ENCODE results near the gene CBR1.

Gene CBR1

DNA sequence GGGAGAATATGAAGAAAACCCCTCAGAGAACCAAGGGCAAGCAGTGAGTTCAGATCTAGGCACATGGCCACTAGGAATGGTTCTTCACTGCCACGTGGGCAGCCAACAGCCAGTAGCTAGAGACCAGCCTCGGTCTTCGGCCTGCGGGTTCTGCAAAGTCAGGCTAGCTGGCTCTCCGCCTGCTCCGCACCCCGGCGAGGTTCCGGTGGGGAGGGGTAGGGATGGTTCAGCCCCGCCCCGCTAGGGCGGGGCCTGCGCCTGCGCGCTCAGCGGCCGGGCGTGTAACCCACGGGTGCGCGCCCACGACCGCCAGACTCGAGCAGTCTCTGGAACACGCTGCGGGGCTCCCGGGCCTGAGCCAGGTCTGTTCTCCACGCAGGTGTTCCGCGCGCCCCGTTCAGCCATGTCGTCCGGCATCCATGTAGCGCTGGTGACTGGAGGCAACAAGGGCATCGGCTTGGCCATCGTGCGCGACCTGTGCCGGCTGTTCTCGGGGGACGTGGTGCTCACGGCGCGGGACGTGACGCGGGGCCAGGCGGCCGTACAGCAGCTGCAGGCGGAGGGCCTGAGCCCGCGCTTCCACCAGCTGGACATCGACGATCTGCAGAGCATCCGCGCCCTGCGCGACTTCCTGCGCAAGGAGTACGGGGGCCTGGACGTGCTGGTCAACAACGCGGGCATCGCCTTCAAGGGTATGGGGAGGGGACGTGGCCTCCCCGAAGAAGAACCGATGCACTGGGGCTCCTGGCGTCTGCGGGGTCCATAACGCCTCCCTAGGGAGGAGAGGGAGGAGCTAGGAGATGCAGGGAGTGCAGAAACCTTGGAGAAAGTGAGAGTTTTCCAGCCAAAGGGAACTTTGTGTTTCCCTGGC is at the start of gene CBR1:
Gene CBR1, plus strand, starts transcription at position 312 of the 871 bp plus-strand sequence. Its CDS starts 92 bp downstream, at position 404.
- H3K4me3 ChIP-seq (ENCODE audit: low read length) = peak within 1 kb of the TSS; percentile 89
- H3K27me3 ChIP-seq (ENCODE audit: control insufficient read depth, insufficient read depth, low read length) = no peaks in the 10 kb centered on the region
- no peaks in the 10 kb centered on the region for H3K36me3 ChIP-seq (ENCODE audit: control insufficient read depth, insufficient read depth, low read length)
- H3K9ac ChIP-seq (ENCODE audit: low read length) = peak within 1 kb of the TSS; percentile 69
- H3K4me1 ChIP-seq (ENCODE audit: control insufficient read depth, insufficient read depth, low read length) = peaks cover 25% of the 10 kb centered on the region
- no peaks in the 10 kb centered on the region for H3K9me3 ChIP-seq (ENCODE audit: control insufficient read depth, low read length)

DNA sequence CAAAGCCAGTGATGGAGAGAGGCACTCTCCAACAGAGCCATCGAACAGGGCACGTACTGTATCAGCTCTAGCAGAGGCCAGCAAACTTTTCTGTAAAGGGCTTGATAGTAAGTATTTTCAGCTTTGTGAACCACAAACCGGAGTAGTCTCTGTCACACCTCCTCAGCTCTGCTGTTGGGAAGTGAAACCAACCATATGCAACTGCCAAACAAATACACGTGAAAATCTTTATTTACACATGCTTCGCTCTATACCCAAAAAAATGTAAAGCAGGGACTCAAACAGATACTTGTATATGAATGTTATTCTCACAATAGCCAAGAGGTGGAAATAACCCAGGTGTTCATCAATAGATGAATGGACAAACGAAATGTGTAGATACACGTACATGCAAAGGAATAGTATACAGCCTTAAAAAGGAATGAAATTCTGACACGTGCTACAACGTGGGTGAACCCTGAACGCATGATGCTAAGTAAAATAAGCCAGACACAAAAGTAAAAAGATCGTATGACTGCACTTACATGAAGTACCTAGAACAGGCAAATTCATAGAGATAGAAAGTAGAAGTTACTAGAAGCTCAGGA is 48.5 kb upstream of the CBR1 start:
- no peaks in the 10 kb centered on the region for H3K4me1 ChIP-seq (ENCODE audit: control insufficient read depth, insufficient read depth, low read length)
- H3K4me3 ChIP-seq (ENCODE audit: low read length) = no peak overlapping the region
- no peaks in the 10 kb centered on the region for H3K9me3 ChIP-seq (ENCODE audit: control insufficient read depth, low read length)
- no peak overlapping the region for H3K9ac ChIP-seq (ENCODE audit: low read length)
- H3K36me3 ChIP-seq (ENCODE audit: control insufficient read depth, insufficient read depth, low read length) = no peaks in the 10 kb centered on the region
- H3K27me3 ChIP-seq (ENCODE audit: control insufficient read depth, insufficient read depth, low read length) = no peaks in the 10 kb centered on the region

DNA sequence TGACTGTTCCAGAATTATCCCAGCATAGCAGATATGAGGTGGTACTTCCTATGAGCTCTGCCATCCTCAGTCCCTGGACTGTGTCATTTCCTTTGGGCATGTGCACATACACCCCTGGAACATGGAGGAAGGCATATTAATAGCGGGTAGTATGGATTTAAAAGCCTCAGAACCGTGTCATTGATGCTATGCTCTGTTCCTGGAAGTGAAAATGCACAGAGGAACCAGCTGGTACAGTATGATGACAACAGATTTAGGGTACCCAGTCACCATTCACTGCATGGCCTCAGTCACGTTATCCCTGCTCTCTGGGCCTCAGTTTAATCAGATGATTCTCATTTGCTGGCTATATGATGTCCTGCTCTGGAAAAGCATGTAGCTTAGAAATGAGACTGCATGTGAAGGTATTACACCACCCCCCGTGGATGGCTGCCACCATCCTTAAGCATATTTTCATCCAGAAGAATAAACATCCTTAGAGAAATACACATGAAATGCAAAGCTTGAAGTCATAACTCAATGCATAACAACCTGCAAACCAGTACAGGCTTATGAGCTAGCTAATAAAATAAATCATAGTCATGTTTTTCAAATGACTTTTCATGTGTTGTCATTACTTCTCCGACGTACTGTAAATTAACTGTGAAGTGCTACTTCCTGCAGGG is 47.3 kb upstream of the CBR1 start:
- Histone ChIP-seq H3K9ac (ENCODE audit: low read length) (no peak overlapping the region), H3K9me3 (ENCODE audit: control insufficient read depth, low read length) (no peaks in the 10 kb centered on the region), H3K36me3 (ENCODE audit: control insufficient read depth, insufficient read depth, low read length) (no peaks in the 10 kb centered on the region), H3K4me3 (ENCODE audit: low read length) (no peak overlapping the region), H3K27me3 (ENCODE audit: control insufficient read depth, insufficient read depth, low read length) (no peaks in the 10 kb centered on the region), H3K4me1 (ENCODE audit: control insufficient read depth, insufficient read depth, low read length) (peaks cover 2% of the 10 kb centered on the region)

DNA sequence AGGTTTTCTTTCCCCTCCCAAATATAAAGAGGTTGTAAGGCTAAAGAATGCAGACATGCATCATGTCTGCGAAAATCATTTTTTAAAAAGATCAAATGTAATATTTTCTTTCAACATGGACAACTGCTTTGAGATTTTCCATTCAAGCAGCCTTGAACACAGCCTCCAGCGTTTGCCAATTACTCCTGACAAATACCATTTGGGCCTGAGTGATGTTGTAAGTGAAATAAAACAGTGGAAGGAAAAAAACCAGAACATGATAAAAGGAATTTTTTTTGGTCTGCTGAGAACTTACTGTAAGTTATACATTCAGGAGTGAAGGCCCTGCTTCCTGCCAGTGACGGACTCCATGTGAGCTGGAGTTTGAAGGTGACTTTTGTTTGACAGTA is 46.7 kb upstream of the CBR1 start:
- no peak overlapping the region for H3K9ac ChIP-seq (ENCODE audit: low read length)
- H3K4me1 ChIP-seq (ENCODE audit: control insufficient read depth, insufficient read depth, low read length) = peaks cover 7% of the 10 kb centered on the region
- H3K27me3 ChIP-seq (ENCODE audit: control insufficient read depth, insufficient read depth, low read length) = no peaks in the 10 kb centered on the region

DNA sequence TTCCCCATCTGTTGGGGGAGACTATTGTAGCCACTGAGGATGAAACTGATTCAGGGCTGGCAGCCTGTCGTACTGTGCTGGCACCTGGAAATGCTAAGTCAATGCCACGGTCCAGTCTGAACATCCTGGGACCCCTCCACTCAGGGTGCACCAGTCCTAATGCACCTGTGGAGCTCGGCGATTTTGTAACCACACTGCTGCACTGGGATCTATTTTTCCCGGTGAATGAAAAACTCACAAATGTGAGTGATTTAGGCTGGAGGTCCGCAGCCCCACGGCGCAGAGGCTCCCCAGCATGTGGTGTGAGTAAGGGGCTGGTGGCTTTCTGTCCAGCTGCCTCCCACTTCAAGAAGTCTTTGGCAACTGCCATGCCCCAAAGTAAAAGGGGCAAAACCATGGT is 45.0 kb upstream of the CBR1 start:
- Histone ChIP-seq H3K9ac (ENCODE audit: low read length) (no peak overlapping the region), H3K4me1 (ENCODE audit: control insufficient read depth, insufficient read depth, low read length) (peaks cover 10% of the 10 kb centered on the region), H3K27me3 (ENCODE audit: control insufficient read depth, insufficient read depth, low read length) (no peaks in the 10 kb centered on the region), H3K36me3 (ENCODE audit: control insufficient read depth, insufficient read depth, low read length) (no peaks in the 10 kb centered on the region), H3K9me3 (ENCODE audit: control insufficient read depth, low read length) (no peaks in the 10 kb centered on the region), H3K4me3 (ENCODE audit: low read length) (no peak overlapping the region)

More for the DNA sequence above, 46.7 kb upstream of the CBR1 start:
- no peak overlapping the region for H3K4me3 ChIP-seq (ENCODE audit: low read length)
- no peaks in the 10 kb centered on the region for H3K9me3 ChIP-seq (ENCODE audit: control insufficient read depth, low read length)
- H3K36me3 ChIP-seq (ENCODE audit: control insufficient read depth, insufficient read depth, low read length) = no peaks in the 10 kb centered on the region

DNA sequence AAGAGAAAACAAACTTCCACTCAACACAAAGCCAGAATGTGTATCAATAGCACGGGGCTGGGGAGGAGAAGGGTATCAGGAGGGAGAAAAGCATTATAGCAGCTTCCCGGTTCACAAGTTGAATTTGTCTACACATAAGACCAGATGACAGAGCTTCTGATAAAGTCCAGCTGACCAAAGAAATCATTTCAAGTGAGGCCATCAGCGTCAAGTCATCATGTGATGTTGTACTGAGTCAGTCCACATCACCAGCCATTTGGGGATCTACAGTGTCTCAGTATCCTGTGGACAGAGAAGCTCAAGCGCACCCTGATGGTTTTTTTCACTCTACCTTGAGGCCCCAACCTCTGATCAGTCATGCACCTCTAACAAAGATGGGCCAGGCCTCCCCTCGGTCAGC is 42.5 kb upstream of the CBR1 start:
- H3K9me3 ChIP-seq (ENCODE audit: control insufficient read depth, low read length) = no peaks in the 10 kb centered on the region
- no peak overlapping the region for H3K4me3 ChIP-seq (ENCODE audit: low read length)
- no peaks in the 10 kb centered on the region for H3K27me3 ChIP-seq (ENCODE audit: control insufficient read depth, insufficient read depth, low read length)
- H3K9ac ChIP-seq (ENCODE audit: low read length) = no peak overlapping the region
- H3K36me3 ChIP-seq (ENCODE audit: control insufficient read depth, insufficient read depth, low read length) = no peaks in the 10 kb centered on the region
- H3K4me1 ChIP-seq (ENCODE audit: control insufficient read depth, insufficient read depth, low read length) = peaks cover 10% of the 10 kb centered on the region

DNA sequence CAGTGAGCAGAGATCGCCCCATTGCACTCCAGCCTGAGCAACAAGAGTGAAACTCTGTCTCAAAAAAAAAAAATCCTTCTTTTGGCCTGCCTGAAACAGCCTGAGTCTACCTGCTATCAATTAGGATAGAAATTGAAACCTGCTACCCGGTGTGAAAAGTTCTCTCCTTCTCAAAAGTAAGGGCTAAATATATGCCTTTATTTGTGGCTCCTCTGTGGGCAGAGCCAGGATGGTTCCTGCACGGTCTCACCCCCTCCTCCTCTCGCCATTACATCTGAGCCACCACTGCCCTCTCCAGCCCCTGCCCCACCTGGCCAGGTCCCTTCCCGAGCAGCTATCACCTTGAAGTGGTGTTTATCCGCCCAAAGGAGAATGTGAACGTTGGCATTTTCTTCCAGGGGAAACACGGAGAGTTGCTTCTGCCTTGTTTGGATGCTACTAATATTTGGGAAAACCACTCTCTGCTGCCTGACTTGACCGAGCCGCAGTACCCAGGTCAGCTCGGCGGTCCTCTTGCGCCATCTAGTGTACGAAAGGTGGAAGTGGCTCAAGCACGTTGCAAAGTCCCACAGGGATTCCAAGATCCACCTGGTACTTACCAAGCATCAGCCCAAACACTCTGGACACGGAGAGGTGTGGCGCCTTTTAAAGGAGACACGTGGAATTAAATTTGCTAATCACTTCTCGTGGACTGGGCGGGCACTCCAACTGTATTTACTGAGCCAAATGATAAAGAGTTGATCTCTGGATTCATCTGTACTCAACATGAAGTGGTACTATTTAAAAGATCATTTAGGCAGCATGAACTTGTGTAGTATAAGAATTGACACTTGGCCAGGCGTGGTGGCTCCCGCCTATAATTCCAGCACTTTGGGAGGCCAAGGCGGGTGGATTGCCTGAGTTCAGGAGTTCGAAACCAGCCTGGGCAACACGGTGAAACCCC is 41.4 kb upstream of the CBR1 start:
- Histone ChIP-seq H3K9ac (ENCODE audit: low read length) (no peak overlapping the region), H3K4me3 (ENCODE audit: low read length) (no peak overlapping the region), H3K4me1 (ENCODE audit: control insufficient read depth, insufficient read depth, low read length) (peaks cover 10% of the 10 kb centered on the region), H3K27me3 (ENCODE audit: control insufficient read depth, insufficient read depth, low read length) (no peaks in the 10 kb centered on the region), H3K9me3 (ENCODE audit: control insufficient read depth, low read length) (no peaks in the 10 kb centered on the region), H3K36me3 (ENCODE audit: control insufficient read depth, insufficient read depth, low read length) (no peaks in the 10 kb centered on the region)

DNA sequence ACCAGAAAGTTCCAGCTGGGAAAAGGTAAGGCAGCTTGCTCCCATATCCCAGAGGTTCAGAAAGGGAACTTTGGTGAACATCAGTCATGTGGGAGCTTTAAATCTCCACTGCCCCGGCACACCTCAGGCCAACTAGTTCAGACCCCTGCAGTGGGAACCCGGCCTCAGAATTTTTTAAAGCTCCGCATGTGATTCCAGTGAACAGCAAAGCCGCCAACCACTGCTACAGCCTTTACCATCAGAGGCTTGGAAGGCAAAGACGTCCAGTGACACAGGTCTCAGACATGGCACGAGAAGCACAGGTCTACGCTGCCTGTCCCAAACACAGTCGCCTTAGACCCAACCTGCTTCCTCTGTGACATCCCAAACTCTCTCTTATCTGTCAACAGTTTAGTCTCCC is 40.5 kb upstream of the CBR1 start:
- Histone ChIP-seq H3K9me3 (ENCODE audit: control insufficient read depth, low read length) (no peaks in the 10 kb centered on the region), H3K9ac (ENCODE audit: low read length) (no peak overlapping the region), H3K4me1 (ENCODE audit: control insufficient read depth, insufficient read depth, low read length) (peaks cover 10% of the 10 kb centered on the region), H3K36me3 (ENCODE audit: control insufficient read depth, insufficient read depth, low read length) (no peaks in the 10 kb centered on the region), H3K27me3 (ENCODE audit: control insufficient read depth, insufficient read depth, low read length) (no peaks in the 10 kb centered on the region), H3K4me3 (ENCODE audit: low read length) (no peak overlapping the region)

DNA sequence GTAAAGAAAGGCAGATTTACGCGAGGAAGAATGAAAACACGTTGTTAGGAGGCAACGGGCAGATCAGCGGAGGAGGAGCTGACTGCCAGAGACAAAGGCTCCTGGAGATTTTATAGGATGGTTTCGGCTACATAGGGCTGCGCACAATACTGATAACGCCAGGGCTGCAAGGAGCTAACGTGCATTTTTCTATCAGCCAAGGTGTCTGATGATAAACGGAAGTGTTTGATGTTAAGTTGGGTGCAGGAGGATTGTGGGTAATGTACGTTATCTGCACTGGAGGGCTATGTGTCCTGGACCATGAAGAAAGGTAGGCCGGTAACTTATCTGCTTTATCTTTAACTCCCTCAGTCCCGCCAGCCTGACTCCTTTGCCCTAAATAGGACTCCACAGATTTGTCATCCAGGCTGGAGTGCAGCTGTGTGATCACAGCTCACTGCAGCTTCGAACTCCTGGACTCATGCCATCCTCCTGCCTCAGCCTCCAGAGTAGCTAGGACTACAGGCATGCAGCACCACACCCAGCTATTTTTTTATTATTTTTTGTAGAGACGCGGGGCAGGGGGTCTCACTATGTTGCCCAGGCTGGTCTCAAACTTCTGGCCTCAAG is 39.1 kb upstream of the CBR1 start:
- no peaks in the 10 kb centered on the region for H3K27me3 ChIP-seq (ENCODE audit: control insufficient read depth, insufficient read depth, low read length)
- peaks cover 7% of the 10 kb centered on the region for H3K36me3 ChIP-seq (ENCODE audit: control insufficient read depth, insufficient read depth, low read length)
- H3K9ac ChIP-seq (ENCODE audit: low read length) = no peak overlapping the region
- peaks cover 10% of the 10 kb centered on the region for H3K4me1 ChIP-seq (ENCODE audit: control insufficient read depth, insufficient read depth, low read length)
- no peaks in the 10 kb centered on the region for H3K9me3 ChIP-seq (ENCODE audit: control insufficient read depth, low read length)
- H3K4me3 ChIP-seq (ENCODE audit: low read length) = no peak overlapping the region

DNA sequence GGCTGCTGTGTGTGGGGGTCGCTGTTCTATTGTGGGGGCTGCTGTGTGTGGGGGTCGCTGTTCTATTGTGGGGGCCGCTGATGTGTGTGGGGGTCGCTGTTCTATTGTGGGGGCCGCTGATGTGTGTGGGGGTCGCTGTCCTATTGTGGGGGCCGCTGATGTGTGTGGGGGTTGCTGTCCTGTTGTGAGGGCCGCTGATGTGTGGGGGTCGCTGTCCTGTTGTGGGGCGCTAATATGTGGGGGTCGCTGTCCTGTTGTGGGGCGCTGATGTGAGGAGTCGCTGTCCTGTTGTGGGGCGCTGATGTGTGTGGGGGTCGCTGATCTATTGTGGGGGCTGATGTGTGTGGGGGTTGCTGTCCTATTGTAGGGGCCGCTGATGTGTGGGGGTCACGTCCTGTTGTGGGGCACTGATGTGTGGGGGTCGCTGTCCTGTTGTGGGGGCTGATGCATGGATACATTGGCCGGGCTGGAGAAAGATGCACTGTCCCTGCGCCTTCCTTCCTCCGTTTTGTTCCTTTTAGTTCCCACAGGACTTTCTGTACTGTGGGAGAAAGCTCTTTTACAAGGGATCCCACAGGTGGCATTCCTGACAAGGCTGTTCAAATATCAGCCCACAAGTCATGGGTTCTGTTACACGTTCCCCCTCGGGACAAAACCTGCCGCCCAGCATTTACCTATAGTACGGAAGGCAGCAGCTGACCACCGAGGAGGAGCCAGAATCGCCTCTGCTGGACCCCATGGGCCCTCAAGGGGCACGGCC is 37.0 kb upstream of the CBR1 start:
- Histone ChIP-seq H3K4me3 (ENCODE audit: low read length) (no peak overlapping the region), H3K36me3 (ENCODE audit: control insufficient read depth, insufficient read depth, low read length) (peaks cover 8% of the 10 kb centered on the region), H3K27me3 (ENCODE audit: control insufficient read depth, insufficient read depth, low read length) (no peaks in the 10 kb centered on the region), H3K9me3 (ENCODE audit: control insufficient read depth, low read length) (no peaks in the 10 kb centered on the region), H3K4me1 (ENCODE audit: control insufficient read depth, insufficient read depth, low read length) (peaks cover 6% of the 10 kb centered on the region), H3K9ac (ENCODE audit: low read length) (no peak overlapping the region)

Data from mucosa of stomach (tissue), 1 donor.